HG02981 (cell line): ENCODE data around the gene ARL6IP4.

Experiments
- ATAC-seq: cut with Tn5 transposase; IDR thresholded peaks from one replicate; pipeline ENCODE4 v1.9.1; 2021; ENCODE audit warnings: mild to moderate bottlenecking, moderate library complexity; ENCODE audit not compliant: unreplicated experiment

The ARL6IP4 gene

GRCh38 chr12:122958198-122958888 lies 22.1 kb upstream of the ARL6IP4 start:
- no peak for ATAC-seq

- ATAC-seq: no peak
Observed at GRCh38 chr12:122959566-122960192, 20.8 kb upstream of the ARL6IP4 start.

- no peak for ATAC-seq
Observed at GRCh38 chr12:122960193-122960569, 20.3 kb upstream of the ARL6IP4 start.

GRCh38 chr12:122961531-122962329 lies 18.8 kb upstream of the ARL6IP4 start:
- ATAC-seq: no peak

GRCh38 chr12:122963941-122964265 lies 16.6 kb upstream of the ARL6IP4 start:
- no peak for ATAC-seq

GRCh38 chr12:122964439-122965257 lies 15.8 kb upstream of the ARL6IP4 start:
- ATAC-seq: no peak

GRCh38 chr12:122965321-122965751 lies 15.1 kb upstream of the ARL6IP4 start:
- ATAC-seq: no peak

GRCh38 chr12:122965851-122966742 lies 14.4 kb upstream of the ARL6IP4 start, which contains the start of gene ABCB9:
Gene ABCB9, minus strand, starts transcription at chr12:122966463. Its CDS starts 6,228 bp downstream, at chr12:122960235.
- peak; percentile 83 for ATAC-seq

- ATAC-seq: no peak
Observed at GRCh38 chr12:122966743-122967550, 13.5 kb upstream of the ARL6IP4 start.

GRCh38 chr12:122968104-122968503 lies 12.4 kb upstream of the ARL6IP4 start:
- no peak for ATAC-seq

DNA sequence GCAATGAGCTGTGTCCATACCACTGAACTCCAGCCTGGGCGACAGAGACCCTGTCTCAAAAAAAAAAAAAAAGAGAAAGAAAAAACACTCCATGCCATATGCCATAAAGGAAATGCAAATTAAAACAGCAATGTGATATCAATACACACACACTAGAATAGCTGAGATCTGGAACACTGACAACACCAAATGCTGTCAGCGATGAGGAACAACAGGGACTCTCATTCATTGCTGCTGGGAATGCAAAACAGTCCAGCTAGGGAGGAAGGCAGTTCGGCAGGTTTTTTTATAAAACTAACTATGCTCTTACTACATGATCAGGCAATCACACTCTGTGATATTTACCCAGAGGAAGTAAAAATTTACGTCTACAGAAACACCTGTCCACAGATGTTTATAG lies 10.8 kb upstream of the ARL6IP4 start:
- ATAC-seq: no peak

- peak; percentile 73 for ATAC-seq
Observed at GRCh38 chr12:122974274-122974891, 6.1 kb upstream of the ARL6IP4 start.

DNA sequence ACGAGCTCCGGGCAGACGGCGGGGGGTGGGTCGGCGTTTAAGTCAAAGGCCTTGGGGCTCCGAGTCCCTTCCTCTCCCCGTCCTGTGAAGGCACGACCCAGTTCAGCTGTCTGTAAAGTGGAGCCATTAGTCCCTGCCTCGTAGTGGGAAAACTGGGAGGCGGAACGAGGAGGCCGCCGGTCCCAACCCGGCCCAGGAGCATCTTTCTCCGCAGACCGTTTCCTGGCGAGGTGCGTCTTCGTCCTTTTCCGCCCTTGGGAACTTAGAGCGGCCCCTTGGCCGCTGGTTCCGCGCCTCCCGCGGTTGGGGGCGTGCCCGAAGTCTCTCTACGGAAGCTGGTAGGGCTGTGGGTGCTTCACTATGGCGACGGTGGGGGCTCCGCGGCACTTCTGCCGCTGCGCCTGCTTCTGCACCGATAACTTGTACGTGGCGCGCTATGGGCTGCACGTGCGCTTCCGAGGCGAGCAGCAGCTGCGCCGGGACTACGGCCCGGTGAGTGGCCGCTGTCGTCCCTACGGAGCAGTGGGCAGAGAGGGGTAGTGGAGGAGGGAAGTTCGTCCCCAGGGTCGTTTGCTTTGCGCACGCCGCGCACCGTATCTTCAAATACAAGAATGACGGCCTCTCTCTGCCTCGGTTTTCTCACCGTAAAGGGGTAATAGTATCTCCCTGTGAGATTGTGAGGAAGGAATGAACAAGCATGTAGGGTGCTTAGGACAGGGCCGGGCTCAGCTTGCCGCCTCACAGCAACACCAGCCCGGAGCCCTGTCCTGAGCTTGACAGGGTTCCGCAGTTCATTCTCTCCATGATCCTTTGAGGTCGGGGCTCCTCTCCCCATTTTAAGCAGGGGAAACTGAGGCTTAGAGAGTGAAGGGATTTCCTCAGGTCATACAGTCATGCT lies 5.3 kb upstream of the ARL6IP4 start, which contains the start of gene OGFOD2:
OGFOD2 (plus strand) TSS at position 353 of the 898 bp plus-strand sequence; CDS start at position 361, 8 bp downstream.
- ATAC-seq: peak; percentile 76

- ATAC-seq: no peak
Observed at GRCh38 chr12:122975790-122976647, 4.5 kb upstream of the ARL6IP4 start.

- no peak for ATAC-seq
Observed at GRCh38 chr12:122976648-122976975, 3.9 kb upstream of the ARL6IP4 start.

GRCh38 chr12:122977153-122977552 lies 3.3 kb upstream of the ARL6IP4 start:
- ATAC-seq: no peak
